ENCODE data around the gene ABHD2. TPM values are rescaled to one million over a fixed set of nuclear protein-coding genes. Genes with fewer than 3 reads are reported as not detected.

Gene ABHD2
- total RNA-seq, 4 donors from 2014 or later = 27.4 to 117 (median 54.2) TPM

- no peaks in the 10 kb centered on the region for H3K27me3 ChIP-seq
- TF ChIP-seq POLR2A (IDR thresholded peaks at IDR 0.05) = no peak
- no peak for TF ChIP-seq CTCF (IDR thresholded peaks at IDR 0.05)
- no peak for DNase-seq
- H3K36me3 ChIP-seq = no peaks in the 10 kb centered on the region
- no peak overlapping the region for H3K4me3 ChIP-seq
- intact Hi-C loops (cut with DNase I; ENCODE audit: low total_unique reads) = no loop called here
- H3K4me1 ChIP-seq = no peaks in the 10 kb centered on the region
- no peak overlapping the region for H3K27ac ChIP-seq
- H3K9me3 ChIP-seq = no peaks in the 10 kb centered on the region
Observed at GRCh38 chr15:89203705-89204273, 115.5 kb downstream of the ABHD2 start.

GRCh38 chr15:89205991-89206585 is 117.8 kb downstream of the ABHD2 start:
- no peaks in the 10 kb centered on the region for H3K27me3 ChIP-seq
- H3K4me3 ChIP-seq = no peak overlapping the region
- H3K9me3 ChIP-seq = no peaks in the 10 kb centered on the region
- intact Hi-C loops (cut with DNase I; ENCODE audit: low total_unique reads) = no loop called here
- TF ChIP-seq CTCF (IDR thresholded peaks at IDR 0.05) = no peak
- no peak for TF ChIP-seq POLR2A (IDR thresholded peaks at IDR 0.05)
- H3K36me3 ChIP-seq = no peaks in the 10 kb centered on the region
- no peak for DNase-seq
- H3K27ac ChIP-seq = no peak overlapping the region
- H3K4me1 ChIP-seq = no peaks in the 10 kb centered on the region

- H3K9me3 ChIP-seq = no peaks in the 10 kb centered on the region
- no peak overlapping the region for H3K27ac ChIP-seq
- no peak for TF ChIP-seq POLR2A (IDR thresholded peaks at IDR 0.05)
- TF ChIP-seq CTCF (IDR thresholded peaks at IDR 0.05) = peak; percentile 88 to 96 (median 90)
- no peaks in the 10 kb centered on the region for H3K36me3 ChIP-seq
- intact Hi-C loops (cut with DNase I; ENCODE audit: low total_unique reads) = no loop called here
- H3K4me3 ChIP-seq = no peak overlapping the region
- no peaks in the 10 kb centered on the region for H3K27me3 ChIP-seq
- no peaks in the 10 kb centered on the region for H3K4me1 ChIP-seq
- DNase-seq = peak; percentile 64 to 67
Observed at GRCh38 chr15:89206908-89207331, 118.7 kb downstream of the ABHD2 start.

- Histone ChIP-seq H3K27me3 (no peaks in the 10 kb centered on the region), H3K4me1 (no peaks in the 10 kb centered on the region), H3K9me3 (no peaks in the 10 kb centered on the region), H3K4me3 (no peak overlapping the region), H3K36me3 (no peaks in the 10 kb centered on the region), H3K27ac (no peak overlapping the region)
- DNase-seq = no peak
- TF ChIP-seq CTCF (IDR thresholded peaks at IDR 0.05) (no peak), POLR2A (IDR thresholded peaks at IDR 0.05) (no peak)
- intact Hi-C loops (cut with DNase I; ENCODE audit: low total_unique reads) = no loop called here
Observed at GRCh38 chr15:89208256-89208655, 120.0 kb downstream of the ABHD2 start.

GRCh38 chr15:89209057-89209456 is 120.8 kb downstream of the ABHD2 start:
- no peak for DNase-seq
- Histone ChIP-seq H3K36me3 (no peaks in the 10 kb centered on the region), H3K4me1 (no peaks in the 10 kb centered on the region), H3K27ac (no peak overlapping the region), H3K9me3 (no peaks in the 10 kb centered on the region), H3K27me3 (no peaks in the 10 kb centered on the region), H3K4me3 (no peak overlapping the region)
- no peak for TF ChIP-seq CTCF (IDR thresholded peaks at IDR 0.05)
- no peak for TF ChIP-seq POLR2A (IDR thresholded peaks at IDR 0.05)
- intact Hi-C loops (cut with DNase I; ENCODE audit: low total_unique reads) = no loop called here
